ENCODE measurements around the gene RPS6KA5.

RPS6KA5 gene

DNA sequence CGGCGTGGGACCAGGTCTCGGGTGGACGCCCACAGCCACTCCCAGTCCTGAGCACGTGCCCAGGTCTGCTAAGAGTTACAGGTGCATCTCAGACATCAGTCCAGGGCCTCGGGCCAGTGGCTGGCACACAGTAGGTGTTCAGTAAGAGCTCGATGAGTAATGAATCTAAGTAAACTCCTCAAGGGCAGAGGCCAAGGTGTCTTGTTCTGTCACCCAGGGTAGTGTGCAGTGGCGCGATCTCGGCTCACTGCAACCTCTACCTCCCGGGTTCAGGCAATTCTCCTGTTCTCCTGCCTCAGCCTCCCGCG lies 255.4 kb downstream of the RPS6KA5 start:
- no peak for DNase-seq

DNA sequence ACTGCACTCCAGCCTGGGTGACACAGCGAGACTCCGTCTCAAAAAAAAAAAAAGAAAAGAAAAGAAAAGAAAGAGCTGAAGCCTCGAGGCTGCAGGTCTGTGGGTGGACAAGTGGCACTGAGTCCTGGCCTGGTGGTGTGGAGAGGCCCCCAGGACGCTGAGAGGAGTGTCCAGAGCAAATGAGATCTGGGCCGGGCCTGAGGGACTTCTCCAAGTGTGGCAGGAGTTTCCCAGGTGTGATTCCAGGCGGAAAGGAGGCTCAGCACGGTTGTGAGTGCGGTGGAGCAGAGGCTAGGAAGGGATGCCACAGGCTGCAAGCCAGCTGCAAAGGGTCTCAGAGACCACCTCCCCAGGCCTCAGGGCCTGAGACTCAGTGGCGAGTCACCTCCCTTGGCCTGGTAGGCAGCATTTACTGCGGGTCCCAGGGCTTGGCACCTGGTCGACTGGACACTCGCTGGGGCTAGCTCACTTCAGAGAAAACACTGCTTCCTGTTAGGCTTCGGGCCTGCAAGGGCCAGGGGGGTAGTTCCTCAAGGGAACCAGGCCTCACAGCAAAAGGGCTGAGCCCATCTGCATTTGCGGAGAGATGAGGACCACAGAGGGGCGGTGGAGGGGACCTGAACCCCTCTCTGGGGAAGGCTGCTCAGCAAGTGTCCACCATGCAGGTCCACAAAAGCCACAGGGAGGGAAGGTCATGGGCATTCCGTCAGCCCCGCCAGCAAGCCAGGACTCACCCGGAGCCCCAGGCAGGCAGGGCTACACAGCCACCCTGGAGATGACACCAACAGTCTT lies 256.0 kb downstream of the RPS6KA5 start:
- no peak for DNase-seq

DNA sequence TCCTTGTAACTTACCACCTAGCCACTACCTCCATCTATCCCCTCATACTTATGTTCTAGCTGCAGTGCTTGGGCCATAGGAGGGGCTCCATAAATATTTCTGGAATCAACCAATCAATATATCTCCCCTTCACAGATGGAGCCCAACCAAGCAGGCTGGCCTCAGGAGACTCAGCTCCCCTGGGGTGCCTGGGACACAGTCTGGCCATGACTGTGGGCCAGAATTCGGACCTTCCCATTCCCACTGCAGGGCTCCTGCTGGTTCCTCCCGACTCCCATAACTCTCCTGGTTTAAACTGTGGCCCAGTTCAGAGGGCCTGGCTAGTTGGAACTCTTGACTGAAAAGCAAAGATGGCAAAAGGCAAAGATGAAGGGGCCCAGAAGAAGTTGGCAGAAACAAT lies 257.2 kb downstream of the RPS6KA5 start:
- DNase-seq = no peak

- no peak for DNase-seq
These were observed 261.0 kb downstream of the RPS6KA5 start for GRCh38 chr14:90799420-90799819.

GRCh38 chr14:90797919-90798318 lies 262.5 kb downstream of the RPS6KA5 start:
- DNase-seq = no peak

All from fibroblast of skin of abdomen (primary cell).